Measurements from ENCODE around the gene CARMIL1.
"Not testable (repeated sequence)": the region's sequence is repeated elsewhere in the genome, so short reads cannot be mapped to it uniquely, and the experiment has no call there.

CARMIL1 gene

DNA sequence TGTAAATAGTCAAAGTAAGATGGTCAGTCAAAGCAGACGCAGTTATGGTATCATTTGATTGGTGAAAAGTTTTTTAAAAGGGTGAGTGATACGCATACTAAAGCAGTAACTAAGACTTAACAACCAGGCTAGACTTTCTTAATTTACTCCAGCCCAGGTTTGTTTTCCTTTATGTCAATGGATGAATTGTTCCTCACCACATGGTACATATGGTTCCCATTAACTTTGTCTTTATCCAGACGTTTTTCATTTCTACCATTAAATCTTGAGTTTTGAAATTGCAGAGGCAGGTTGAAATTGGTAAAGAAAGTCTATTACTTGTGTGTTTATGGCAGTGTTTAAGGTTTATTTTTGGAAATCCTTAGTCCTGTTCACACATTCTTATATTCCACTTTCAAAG is 274.3 kb downstream of the CARMIL1 start:
- DNase-seq (ENCODE audit: low read depth in 2 of 2, low spot score in 1 of 2) = no peak

DNA sequence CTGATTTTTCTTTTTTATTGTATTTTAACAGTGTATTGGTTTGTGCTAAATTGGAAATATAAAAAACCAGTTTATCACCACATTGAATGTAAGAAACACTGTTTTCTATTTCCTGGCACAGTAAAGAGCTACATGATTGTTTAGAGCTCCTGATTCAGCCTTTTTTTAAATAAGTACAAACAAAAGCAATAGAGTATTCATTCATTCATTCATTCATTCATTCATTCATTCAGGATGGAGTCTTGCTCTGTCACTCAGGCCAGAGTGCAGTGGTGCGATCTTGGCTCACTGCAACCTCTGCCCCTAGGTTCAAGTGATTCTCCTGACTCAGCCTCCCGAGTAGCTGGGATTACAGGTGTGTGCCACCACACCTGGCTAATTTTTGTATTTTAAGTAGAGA is 276.0 kb downstream of the CARMIL1 start:
- no peak for DNase-seq (ENCODE audit: low read depth in 2 of 2, low spot score in 1 of 2)

DNA sequence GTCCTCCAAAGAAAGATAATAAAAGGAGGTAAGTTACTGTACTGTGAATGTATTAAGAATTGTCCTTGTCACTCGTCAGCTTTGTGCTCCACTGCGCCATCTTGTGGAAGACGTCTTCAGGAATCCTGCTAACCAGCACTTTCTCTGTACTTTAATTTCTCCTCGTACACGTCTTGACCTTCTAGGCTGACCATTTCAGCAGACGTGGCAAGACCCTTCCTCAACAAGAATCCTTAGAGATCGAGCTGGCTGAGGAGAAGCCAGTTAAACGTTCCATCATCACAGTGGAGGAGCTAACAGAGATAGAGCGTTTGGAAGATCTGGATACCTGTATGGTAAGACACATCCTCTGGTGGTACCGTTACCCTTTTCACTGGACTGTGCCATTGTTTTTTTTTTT is 277.3 kb downstream of the CARMIL1 start:
- peak; percentile 47 to 56 for DNase-seq (ENCODE audit: low read depth in 2 of 2, low spot score in 1 of 2)

DNA sequence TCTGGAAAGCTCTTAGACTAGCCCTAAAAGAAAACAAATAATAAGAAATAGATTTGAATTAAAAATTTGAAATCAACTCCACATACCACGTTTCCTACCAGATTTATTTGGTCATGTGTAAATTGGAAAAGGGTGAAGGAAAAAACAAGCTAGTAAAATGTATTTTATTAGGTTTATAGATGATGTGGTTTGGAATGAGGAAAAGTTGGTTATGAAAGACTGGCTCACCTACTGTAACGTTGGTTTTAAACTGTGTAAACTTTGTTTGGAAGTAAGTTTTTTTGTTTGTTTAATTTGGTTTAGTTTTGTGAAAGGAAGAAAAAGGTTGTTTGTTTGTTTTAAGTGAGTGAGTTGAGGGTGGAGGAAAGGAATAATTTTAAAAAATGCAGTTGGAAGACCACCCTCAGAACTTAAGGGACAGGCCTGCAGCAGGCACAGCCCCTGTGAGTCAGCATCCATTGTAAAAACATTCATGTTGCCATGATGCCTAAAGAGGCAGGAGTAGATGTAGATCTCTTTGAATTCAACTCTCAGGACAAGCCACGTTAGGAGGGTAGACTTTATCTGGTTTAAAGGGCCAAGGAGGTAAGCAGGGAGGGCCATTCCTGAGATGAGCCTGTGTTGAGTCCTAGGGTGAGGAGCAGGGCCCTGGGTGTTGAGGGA is 279.1 kb downstream of the CARMIL1 start:
- no peak for DNase-seq (ENCODE audit: low read depth in 2 of 2, low spot score in 1 of 2)

DNA sequence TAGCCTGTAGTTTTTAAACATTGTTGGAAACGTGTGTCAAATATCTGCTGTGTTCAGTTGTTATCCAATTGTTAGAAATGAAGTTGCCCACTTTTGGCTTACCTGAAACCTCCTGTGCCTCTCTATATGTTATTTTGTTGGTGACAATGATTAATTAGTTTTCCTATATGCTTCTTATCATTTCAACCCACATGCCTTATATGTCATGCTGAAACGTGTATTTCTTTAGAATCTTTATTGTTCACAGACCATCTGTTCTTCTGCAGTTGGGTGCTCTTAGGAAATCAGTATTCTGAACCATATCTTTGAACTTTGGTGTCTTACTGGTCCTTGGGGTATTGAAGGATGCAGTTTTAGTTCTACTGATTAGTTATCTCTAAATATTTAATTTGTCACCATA is 281.7 kb downstream of the CARMIL1 start:
- DNase-seq (ENCODE audit: low read depth in 2 of 2, low spot score in 1 of 2) = no peak

DNA sequence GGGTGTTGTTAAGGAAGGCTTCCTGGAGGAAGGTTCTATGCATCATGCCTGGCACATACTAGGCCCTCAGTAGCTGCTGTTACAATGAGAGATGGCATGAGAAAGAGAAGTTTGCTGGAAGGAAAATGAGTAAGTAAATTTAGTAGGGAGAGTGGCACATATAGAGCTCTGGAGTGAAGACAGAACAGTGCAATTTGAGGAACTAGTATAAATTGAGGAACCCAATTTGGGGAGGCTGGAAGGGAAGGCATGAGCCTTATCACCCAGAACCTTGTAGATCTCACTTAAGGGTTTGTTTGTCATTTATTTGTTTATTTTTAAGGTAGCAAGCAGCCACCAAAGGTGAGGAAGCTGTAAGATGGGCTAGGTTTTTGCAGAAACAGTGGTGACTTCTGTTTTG is 285.8 kb downstream of the CARMIL1 start:
- no peak for DNase-seq (ENCODE audit: low read depth in 2 of 2, low spot score in 1 of 2)

DNA sequence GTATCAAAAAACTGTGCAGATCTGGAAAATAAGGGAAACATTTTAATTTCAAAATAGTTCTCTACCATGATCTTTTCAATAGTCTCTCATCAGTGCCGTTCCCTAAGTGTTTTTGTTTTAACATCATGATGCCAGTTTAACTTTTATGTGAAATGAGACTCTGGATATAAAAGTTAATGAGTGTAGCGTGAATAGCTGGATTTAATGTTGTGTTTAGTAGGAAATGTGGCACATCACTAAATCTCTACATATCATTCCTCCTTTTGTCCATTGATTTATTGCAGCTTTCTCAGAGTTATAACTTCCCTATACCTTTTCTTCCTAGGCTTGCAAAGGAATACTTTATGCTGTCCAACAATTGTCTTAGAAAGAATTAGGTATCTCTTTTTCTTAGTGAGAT is 291.4 kb downstream of the CARMIL1 start:
- DNase-seq (ENCODE audit: low read depth in 2 of 2, low spot score in 1 of 2) = no peak

DNA sequence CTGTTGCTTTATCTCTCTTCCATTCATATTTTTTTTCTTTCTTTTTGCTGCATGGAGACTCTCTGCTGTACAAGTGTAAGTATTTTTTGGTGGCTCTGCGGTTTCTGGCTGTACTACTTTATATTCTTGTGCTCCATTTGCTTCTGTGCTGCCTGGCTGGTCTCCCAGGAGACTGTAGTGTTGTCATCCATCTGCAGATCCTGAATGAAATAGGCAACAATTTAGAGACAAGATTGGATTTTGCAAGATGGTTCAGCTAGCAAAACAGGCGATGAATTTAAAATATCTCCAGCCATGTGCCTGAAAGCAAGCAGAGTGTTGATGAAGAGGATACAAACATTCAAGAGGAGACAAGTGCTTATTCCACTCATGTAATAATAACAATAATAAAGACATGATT is 297.7 kb downstream of the CARMIL1 start:
- no peak for DNase-seq (ENCODE audit: low read depth in 2 of 2, low spot score in 1 of 2)

DNA sequence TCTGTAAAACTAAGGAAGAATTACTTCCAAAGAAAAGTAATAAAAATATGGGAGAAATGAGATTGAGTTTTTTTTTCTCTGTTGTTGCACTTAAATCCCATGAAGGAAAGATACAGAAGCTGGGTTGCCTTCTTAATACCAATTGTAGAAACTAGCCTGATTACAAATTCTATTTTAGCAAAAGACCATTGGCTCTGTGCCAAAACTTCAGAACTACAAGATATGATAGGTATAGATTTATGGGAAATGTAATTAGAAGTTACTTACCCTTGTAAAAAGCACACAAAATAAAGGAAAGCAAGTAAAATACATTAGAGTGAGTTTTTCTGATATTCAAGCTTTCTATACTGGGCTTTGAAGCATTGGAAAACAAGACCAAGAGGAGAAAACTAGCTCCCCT is 299.4 kb downstream of the CARMIL1 start:
- DNase-seq (ENCODE audit: low read depth in 2 of 2, low spot score in 1 of 2) = no peak

DNA sequence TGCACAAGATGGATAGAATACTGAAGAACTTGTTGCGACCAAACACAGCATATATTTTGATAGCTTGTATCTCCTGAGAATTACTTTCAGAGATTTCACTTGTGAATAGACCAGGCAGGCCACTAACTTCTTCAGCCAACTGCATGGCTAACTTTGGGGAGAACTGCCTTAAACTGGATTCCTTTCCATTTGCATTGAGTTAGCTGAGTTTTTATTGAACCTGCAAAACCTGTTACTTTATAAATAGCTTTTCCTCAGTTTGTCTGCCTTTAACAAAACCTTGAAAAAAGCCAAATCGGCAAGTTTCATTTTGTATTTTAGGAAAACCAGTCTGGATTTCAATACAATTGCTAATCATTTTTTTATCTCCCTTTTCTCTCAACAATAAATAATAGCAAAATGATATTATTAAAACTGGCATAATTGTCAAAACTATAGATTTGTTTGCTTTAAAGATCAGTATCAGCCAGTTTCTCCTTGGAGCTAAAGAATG is 300.3 kb downstream of the CARMIL1 start:
- DNase-seq (ENCODE audit: low read depth in 2 of 2, low spot score in 1 of 2) = no peak

DNA sequence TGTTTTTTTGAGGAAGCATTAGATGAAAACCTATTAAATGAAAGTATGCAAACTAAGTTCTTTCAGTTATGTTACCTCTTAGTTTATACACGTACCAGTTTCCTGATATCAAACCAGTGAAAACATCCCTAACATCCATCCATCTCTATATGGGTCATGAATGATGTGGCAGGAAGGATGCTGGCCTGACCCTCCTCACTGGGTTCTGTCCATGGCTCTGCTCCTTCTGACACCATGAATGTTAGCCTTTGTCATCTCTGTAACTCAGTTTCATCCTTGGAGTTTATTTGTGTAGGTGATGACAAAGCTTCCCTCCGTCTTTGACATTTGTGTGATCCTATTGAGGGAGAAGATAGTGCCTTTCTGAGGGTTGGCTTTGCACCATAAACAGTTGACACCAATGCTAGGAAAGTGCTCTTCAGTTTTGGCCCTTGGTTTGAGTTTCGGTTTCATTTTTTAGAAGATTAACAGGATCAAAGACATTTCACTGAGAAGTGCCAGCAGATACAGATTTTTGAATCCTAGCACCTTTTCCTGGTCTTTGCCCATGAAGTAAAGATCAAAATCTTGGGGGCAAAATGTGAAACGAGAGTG is 300.8 kb downstream of the CARMIL1 start:
- DNase-seq (ENCODE audit: low read depth in 2 of 2, low spot score in 1 of 2) = no peak

DNA sequence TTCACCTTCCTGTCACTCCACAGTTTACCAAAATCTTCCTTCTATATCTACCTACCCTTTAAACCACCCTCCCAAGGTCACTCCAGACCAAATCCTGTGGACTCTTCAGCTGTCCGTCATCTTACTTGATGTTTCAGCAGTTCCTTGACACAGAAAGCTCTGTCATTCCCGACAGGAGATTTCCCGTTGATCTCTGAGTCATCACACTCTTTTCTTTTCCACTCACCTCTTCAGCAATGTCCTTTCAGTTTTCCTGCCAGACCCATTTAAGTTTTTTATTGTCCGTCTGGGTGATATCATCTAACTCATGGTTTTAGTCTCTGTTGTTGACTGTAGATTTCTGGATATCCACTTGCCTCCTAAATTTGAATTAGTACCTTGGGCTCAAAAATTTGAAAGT is 302.9 kb downstream of the CARMIL1 start:
- no peak for DNase-seq (ENCODE audit: low read depth in 2 of 2, low spot score in 1 of 2)

DNA sequence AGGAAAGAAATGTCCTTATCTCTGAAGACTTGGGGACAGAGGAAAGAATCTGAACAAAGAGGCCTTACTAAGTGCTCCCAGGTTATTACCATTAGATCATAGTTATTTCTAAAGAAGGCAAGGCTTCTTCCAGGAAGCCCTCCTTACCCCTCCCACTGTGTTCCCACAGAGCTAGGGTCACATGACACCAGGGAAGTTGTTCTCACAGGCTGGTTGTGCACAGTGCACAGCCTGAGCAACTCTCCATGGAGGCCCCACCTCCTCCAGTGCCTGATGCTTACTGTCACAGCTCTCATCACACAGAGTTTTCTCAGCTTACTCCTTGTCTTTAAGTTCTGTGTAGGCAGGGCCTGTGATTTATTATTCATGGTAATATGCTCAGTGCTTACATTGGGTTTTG is 303.9 kb downstream of the CARMIL1 start:
- no peak for DNase-seq (ENCODE audit: low read depth in 2 of 2, low spot score in 1 of 2)

DNA sequence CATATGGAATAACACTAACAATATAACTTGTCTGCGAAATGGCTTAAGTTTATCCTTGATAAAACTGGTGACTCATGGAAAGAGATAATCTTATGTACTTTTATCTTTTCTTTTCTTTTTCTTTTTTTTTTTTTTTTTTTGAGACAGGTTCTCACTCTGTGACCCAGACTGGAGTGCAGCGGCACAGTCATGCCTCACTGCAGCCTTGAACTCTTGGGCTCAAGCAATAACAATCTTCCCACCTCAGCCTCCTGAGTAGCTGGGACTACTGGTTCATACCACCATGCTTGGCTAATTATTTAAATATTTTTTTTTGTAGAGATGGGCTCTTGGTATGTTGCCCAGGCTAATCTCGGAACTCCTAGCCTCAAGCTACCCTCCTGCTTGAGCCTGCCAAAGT is 304.7 kb downstream of the CARMIL1 start:
- no peak for DNase-seq (ENCODE audit: low read depth in 2 of 2, low spot score in 1 of 2)

DNA sequence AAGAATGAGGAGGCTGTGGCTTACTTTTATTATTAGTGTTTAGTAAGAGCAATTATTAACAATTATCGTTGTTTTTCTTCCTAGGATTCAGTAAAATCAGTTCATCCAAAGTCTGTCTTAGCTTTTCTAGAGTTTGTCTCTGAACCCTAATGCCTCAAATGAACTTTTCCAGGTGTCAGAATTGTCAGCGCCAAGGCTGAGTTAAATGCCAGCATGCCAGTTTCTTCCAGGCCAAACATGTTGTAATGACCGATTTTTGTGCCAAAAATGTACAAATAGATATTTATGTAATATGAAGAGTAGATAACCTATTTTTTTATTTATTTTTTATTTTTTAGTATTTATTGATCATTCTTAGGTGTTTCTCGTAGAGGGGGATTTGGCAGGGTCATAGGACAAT is 306.1 kb downstream of the CARMIL1 start:
- no peak for DNase-seq (ENCODE audit: low read depth in 2 of 2, low spot score in 1 of 2)

DNA sequence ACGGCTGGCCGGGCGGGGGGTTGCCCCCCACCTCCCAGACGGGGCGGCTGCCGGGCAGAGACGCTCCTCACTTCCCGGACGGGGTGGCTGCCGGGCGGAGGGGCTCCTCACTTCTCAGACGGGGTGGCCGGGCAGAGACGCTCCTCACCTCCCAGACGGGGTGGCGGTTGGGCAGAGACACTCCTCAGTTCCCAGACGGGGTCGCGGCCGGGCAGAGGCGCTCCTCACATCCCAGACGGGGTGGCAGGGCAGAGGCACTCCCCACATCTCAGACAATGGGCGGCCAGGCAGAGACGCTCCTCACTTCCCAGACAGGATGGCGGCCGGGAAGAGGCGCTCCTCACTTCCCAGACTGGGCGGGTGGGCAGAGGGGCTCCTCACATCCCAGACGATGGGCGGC is 306.9 kb downstream of the CARMIL1 start:
- DNase-seq (ENCODE audit: low read depth in 2 of 2, low spot score in 1 of 2) = not testable (repeated sequence)

DNA sequence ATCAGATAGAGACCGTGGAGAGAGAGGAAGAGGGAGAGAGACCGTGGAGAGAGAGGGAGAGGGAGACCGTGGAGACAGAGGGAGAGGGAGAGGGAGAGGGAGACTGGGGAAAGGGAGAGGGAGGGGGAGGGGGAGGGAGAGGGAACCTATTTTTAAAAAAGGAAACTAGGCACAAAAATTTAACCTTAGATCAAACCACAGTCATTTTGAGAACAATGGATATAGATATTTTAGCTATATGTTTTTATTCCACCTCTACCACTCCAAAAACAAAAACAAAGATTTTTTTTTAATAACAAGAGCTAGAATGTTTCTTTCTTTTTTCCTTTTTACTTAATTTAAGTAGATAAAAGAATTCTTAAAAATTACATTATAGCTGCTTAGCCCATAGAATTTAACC is 307.8 kb downstream of the CARMIL1 start:
- no peak for DNase-seq (ENCODE audit: low read depth in 2 of 2, low spot score in 1 of 2)

DNA sequence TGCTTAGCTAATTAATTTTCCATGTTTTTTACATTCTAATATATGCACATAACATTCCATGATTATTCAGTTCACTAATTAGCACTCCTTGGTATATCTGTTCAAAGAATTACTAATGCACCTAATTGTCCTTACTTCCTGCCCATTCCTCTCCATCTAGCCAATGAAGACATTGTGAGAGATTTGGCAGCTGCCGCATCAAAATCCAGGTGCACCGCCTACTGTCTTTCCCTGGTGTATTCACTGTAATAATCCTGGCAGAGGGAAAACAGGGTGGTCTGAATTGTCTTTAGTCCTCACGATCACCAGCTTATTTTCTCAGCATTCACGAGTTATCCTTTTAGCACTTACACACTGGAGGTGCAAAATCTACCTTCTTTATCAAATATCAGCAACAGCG is 311.8 kb downstream of the CARMIL1 start:
- no peak for DNase-seq (ENCODE audit: low read depth in 2 of 2, low spot score in 1 of 2)

DNA sequence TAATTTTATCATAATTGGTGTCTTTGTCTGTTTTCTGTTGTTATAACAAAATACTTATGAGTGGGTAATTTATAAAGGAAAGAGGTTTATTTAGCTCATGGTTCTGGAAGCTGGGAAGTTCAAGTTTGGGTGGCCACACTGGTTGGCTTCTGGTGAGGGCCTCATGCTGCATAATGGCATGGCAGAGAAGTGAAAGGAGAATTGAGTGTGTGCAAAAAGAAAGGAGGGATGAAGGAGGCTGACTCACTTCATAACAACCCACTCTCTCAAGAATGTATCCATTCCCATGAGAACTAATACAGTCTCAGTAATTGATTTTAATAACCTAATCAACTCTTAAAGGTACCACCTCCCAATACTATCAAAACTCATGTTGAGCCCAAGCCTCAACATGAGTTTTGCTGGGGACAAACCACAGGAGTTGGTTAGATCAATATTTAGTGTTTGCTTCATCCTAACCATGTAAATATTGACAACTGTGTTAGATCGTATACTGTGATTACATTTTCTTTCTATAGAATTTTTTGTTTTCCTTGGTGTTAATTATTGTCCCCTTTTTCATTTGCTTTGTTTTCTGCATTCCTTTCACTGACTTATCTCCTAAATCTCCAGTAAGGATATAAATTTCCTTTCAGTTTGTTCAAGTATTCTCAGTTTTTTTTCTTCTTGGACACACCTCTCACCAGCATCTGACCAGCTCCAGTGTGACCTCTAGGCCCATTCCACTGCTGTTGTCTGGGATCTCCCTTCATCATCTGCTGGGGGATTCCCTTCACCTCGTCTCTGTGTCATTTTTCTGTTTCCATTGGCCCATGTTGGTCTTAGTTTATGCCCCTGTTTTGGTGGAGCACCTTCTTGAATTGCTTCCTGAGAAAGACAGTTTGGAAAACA is 318.0 kb downstream of the CARMIL1 start:
- no peak for DNase-seq (ENCODE audit: low read depth in 2 of 2, low spot score in 1 of 2)

DNA sequence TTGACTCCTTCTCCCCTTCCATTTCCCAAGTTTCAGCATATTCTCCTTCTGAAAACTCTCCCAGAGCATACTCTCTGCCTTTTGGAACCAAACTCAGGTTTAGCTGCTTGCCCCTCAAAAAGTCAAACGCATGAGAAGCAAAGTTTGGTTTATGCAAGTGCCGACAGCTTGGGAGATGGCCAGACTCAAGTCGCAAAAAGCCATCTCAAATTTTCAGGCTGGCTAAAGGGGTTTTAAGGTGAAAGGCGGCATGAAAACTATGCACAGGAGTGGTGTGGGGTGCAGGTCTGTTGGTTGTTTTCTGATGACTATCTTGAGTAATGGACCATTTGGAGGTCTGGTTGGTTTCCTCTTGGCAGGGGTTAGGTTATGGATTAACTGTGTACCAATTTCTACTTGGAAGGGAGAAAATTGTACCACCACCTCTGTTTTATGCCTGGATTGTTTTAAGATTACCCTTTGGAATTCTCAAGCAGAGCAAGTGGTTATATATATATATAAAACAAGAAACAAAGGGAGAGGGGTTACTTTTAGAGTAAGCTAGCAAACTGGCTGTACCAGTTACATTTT is 320.4 kb downstream of the CARMIL1 start:
- DNase-seq (ENCODE audit: low read depth in 2 of 2, low spot score in 1 of 2) = no peak

DNA sequence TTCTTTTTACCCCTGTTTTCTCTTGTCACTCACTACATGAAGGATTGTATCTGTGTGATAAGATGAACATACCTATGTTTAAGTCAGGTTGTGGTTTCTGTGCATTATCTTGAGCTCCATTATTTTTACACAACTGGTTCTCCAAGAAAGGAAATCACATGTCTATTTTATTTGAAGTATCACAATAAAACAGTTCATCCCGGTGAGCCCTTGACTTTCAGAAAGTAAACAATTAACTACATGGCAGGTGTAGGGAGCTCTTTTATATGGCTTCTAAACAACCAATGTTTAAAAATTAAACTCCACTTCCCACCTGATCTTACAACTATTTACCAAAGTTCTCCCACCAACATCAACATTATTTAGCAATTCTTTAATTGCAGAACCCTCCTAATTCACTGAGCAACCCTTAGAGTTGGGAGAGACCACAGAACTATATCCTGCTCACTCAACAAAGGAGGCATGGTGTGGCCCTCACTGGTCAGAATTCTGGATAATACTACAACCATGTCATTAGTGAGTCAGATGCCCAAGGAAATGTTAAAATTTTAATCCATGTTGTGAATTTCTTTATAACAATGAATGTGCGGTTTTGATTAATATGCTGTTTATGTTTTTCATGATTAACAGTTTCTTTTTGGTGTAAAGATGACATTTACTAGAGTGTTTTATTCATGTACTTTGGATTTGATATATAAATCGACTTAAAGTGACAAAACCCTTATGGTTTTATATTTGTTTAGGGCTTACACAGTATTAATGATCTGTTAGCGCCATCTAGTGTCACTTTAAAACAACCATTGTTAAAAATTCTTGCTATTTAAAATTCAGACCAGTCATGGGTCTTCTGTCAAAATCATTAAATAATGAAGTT is 322.9 kb downstream of the CARMIL1 start:
- no peak for DNase-seq (ENCODE audit: low read depth in 2 of 2, low spot score in 1 of 2)

Data from stimulated activated CD8-positive, alpha-beta memory T cell treated with anti-CD3 and anti-CD28 coated beads, Interleukin-4, amount 100 ng/mL, for 1 hour (primary cell).